NCI-H510A (cell line): ENCODE results near the gene JTB.

Source experiments
- DNase-seq: peaks from one replicate; lab custom pipeline; 2025; lab: John Stamatoyannopoulos, UW

Gene JTB

GRCh38 chr1:153932156-153933131 lies 45.0 kb downstream of the JTB start:
- no peak for DNase-seq

GRCh38 chr1:153929981-153930948 lies 47.2 kb downstream of the JTB start:
- DNase-seq, result no peak

GRCh38 chr1:153929426-153929825 lies 48.0 kb downstream of the JTB start:
- no peak for DNase-seq

- no peak for DNase-seq
Observed at GRCh38 chr1:153928791-153929341, 48.6 kb downstream of the JTB start.

GRCh38 chr1:153928245-153928644 lies 49.2 kb downstream of the JTB start:
- no peak for DNase-seq

GRCh38 chr1:153926405-153926804 lies 51.1 kb downstream of the JTB start:
- no peak for DNase-seq
